Erythroblast (primary cell): Measurements from ENCODE around the gene SCAMP2.

Experiments used
- GATA1 ChIP-seq: IDR thresholded peaks from 2 replicates; pipeline ENCODE4 v1.6.1; 2011; ENCODE audit warnings: low read depth, mild to moderate bottlenecking, control low read depth, low read length, moderate library complexity
- POLR2A ChIP-seq: IDR thresholded peaks from 2 replicates; pipeline ENCODE4 v1.6.1; 2011; ENCODE audit warnings: mild to moderate bottlenecking, low read length

DNA sequence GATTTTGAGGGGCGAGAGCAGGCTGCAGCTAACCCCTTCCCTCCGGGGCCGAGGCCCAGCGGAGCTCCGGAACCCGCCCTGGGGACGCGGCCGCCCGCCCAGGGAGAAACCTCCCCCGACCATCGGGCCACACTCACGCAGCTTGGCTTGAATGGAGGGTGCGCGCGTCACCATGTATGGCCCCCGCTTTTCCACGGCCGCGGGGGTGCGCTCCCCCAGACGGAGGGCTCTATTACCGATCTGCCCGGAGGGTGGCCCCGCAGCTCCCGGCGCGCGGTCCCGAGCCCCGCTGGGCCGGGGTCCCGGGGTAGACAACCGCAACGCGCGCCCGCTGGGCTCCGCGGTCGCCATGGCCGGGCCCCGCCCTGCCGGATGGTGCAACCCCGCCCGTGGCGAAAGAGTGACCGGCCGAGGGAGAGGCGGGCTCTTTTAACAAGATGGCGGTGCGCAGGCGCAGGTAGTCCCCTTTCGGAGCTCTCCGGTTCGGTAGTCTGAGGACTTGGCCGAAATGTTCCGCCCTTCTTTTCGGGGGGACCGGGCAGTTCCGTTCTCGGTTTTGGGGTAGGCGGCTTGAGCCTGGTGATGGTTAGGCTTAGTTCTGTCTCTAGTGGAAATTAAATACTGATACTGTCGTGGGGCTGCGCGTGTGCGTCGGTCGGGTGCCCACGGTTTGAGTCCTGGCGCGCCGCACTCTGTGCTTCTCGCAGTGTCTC, 33.4 kb upstream of the SCAMP2 start, which contains the start of gene FAM219B:
- TF ChIP-seq POLR2A (peak; percentile 75), GATA1 (no peak)
